ENCODE measurements around the gene PTPRG.

PTPRG gene

GRCh38 chr3:61634678-61635077 is 73.3 kb downstream of the PTPRG start:
- Histone ChIP-seq H3K27ac (ENCODE audit: low read depth, low read length) (no peak overlapping the region), H3K4me1 (ENCODE audit: control insufficient read depth, insufficient read depth, low read length) (peaks cover 8% of the 10 kb centered on the region)

DNA sequence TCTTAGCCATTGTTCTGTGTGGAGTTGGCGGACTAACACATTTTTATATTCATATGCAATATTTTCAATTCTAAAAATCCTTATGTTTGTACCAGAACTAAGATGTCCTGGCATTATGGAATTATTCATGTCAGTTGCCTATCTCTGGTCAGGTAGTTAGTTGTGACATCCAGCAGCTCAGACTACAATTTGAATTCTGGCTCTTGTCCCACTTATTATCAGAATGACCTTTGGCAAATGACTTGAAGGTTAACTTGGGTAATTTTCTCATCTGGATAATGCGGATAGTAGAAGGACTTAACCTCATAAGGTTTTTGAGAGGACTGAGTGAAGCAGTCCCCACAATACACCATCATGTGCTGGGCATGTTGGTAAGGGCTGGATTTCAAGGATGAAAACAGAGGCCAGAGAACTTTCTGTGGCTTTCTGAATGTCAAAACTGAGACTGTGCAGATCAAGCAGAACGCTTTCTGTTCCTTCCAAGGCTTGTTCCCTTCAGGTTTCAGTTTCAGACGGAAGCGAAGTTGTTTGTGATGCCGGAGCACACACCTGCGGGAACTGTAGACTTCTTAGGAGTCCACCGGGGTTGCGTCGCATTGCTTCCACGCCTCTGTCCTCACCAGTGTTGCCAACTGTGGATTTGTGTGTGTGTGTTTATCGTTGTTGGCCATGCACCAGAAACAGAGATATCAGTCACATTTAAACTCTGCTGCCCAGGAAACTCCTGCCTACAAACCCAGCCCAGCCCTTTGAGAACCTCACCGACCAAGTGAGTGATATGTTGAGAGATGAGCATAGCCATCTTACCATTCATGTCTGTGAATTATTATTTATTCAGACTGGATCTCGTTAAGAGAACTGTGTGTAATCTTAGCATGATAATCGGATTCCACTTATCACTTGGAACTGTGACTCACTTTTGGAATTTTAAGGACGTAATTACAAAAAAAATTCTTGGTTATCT is 76.0 kb downstream of the PTPRG start:
- no peak overlapping the region for H3K9ac ChIP-seq (ENCODE audit: low read length)
- H3K9me3 ChIP-seq (ENCODE audit: control insufficient read depth, insufficient read depth, low read depth, low read length): peaks cover 2% of the 10 kb centered on the region; the same call in 1 of the 2 replicates
- peaks cover 12% of the 10 kb centered on the region; the same call in 1 of the 2 replicates for H3K36me3 ChIP-seq (ENCODE audit: control insufficient read depth, insufficient read depth, low read length)
- no peak overlapping the region for H3K27ac ChIP-seq (ENCODE audit: low read depth, low read length)
- peaks cover 7% of the 10 kb centered on the region; the same call in 1 of the 2 replicates for H3K4me1 ChIP-seq (ENCODE audit: control insufficient read depth, insufficient read depth, low read length)
- no peak overlapping the region for H3K4me3 ChIP-seq (ENCODE audit: low read depth, low read length)
- no peaks in the 10 kb centered on the region for H3K27me3 ChIP-seq (ENCODE audit: control insufficient read depth, insufficient read depth, low read length)

More at GRCh38 chr3:61634678-61635077, 73.3 kb downstream of the PTPRG start:
- peaks cover 2% of the 10 kb centered on the region; the same call in 1 of the 2 replicates for H3K9me3 ChIP-seq (ENCODE audit: control insufficient read depth, insufficient read depth, low read depth, low read length)
- H3K4me3 ChIP-seq (ENCODE audit: low read depth, low read length): no peak overlapping the region
- no peaks in the 10 kb centered on the region for H3K27me3 ChIP-seq (ENCODE audit: control insufficient read depth, insufficient read depth, low read length)
- peaks cover 11% of the 10 kb centered on the region for H3K36me3 ChIP-seq (ENCODE audit: control insufficient read depth, insufficient read depth, low read length)
- no peak overlapping the region for H3K9ac ChIP-seq (ENCODE audit: low read length)

DNA sequence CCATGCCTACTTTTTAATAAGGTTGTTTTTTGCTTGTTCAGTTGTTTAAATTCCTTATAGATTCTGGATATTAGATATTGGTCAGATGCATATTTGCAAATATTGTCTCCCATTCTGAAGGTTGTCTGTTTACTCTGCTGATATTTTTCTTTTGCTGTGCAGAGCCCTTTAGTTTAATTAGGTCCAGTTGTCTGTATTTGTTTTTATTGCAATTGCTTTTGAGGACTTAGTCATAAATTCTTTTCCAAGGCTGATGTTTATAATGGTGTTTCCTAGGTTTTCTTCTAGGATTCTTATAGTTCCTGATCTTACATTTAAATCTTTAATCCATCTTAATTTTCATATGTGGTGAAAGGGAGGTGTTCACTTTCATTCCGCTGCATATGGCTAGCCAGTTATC is 77.4 kb downstream of the PTPRG start:
- no peak overlapping the region for H3K27ac ChIP-seq (ENCODE audit: low read depth, low read length)
- no peak overlapping the region for H3K9ac ChIP-seq (ENCODE audit: low read length)
- H3K9me3 ChIP-seq (ENCODE audit: control insufficient read depth, insufficient read depth, low read depth, low read length): peaks cover 3% of the 10 kb centered on the region; the same call in 1 of the 2 replicates
- no peak overlapping the region for H3K4me3 ChIP-seq (ENCODE audit: low read depth, low read length)
- H3K4me1 ChIP-seq (ENCODE audit: control insufficient read depth, insufficient read depth, low read length): peaks cover 7% of the 10 kb centered on the region; the same call in 1 of the 2 replicates
- no peaks in the 10 kb centered on the region for H3K27me3 ChIP-seq (ENCODE audit: control insufficient read depth, insufficient read depth, low read length)
- H3K36me3 ChIP-seq (ENCODE audit: control insufficient read depth, insufficient read depth, low read length): peaks cover 15% of the 10 kb centered on the region

GRCh38 chr3:61639991-61640390 is 78.6 kb downstream of the PTPRG start:
- Histone ChIP-seq H3K9me3 (ENCODE audit: control insufficient read depth, insufficient read depth, low read depth, low read length) (peaks cover 14% of the 10 kb centered on the region), H3K4me3 (ENCODE audit: low read depth, low read length) (no peak overlapping the region), H3K36me3 (ENCODE audit: control insufficient read depth, insufficient read depth, low read length) (peaks cover 19% of the 10 kb centered on the region), H3K27ac (ENCODE audit: low read depth, low read length) (no peak overlapping the region), H3K4me1 (ENCODE audit: control insufficient read depth, insufficient read depth, low read length) (peaks cover 7% of the 10 kb centered on the region; the same call in 1 of the 2 replicates), H3K27me3 (ENCODE audit: control insufficient read depth, insufficient read depth, low read length) (no peaks in the 10 kb centered on the region), H3K9ac (ENCODE audit: low read length) (no peak overlapping the region)

DNA sequence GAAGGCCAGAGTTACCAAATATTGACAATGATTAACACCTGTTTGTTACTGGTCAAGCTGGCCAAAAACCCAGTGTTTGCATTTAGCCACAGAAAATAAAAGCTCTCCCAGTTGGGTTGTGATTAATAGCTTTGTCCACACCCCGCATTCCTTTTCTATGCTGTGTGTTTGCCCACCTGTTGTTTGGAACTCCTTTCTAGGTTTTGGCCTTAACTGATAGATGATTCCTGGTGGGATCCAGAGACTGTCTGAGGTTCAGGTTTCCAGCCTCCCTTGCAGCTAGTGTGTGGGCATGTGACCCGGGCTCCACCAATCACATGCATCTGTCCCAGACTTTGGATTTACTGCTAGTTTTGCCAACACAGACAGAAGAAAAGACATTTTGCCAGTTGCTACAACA is 83.8 kb downstream of the PTPRG start:
- no peak overlapping the region for H3K9ac ChIP-seq (ENCODE audit: low read length)
- H3K27ac ChIP-seq (ENCODE audit: low read depth, low read length): no peak overlapping the region
- H3K4me3 ChIP-seq (ENCODE audit: low read depth, low read length): no peak overlapping the region
- H3K9me3 ChIP-seq (ENCODE audit: control insufficient read depth, insufficient read depth, low read depth, low read length): peaks cover 26% of the 10 kb centered on the region
- H3K36me3 ChIP-seq (ENCODE audit: control insufficient read depth, insufficient read depth, low read length): peaks cover 25% of the 10 kb centered on the region
- no peaks in the 10 kb centered on the region for H3K27me3 ChIP-seq (ENCODE audit: control insufficient read depth, insufficient read depth, low read length)
- H3K4me1 ChIP-seq (ENCODE audit: control insufficient read depth, insufficient read depth, low read length): peaks cover 8% of the 10 kb centered on the region; the same call in 1 of the 2 replicates

DNA sequence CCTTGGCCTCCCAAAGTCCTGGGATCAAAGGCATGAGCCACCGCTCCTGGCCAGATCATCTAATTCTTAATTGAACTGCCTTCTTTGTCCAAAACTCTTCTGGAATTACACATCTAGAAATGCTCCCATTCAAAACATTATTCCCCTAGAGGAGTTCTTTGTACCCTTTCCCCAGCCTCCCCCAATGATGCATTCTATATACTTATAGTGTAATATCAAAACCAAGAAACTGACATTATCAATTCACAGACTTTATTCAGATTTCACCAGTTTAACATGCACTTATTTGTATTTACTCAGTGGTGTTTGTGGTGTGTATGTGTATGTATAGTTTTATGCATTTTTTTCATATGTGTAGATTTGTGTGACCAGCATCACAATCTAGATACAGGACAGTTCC is 85.0 kb downstream of the PTPRG start:
- H3K4me1 ChIP-seq (ENCODE audit: control insufficient read depth, insufficient read depth, low read length): peaks cover 8% of the 10 kb centered on the region; the same call in 1 of the 2 replicates

DNA sequence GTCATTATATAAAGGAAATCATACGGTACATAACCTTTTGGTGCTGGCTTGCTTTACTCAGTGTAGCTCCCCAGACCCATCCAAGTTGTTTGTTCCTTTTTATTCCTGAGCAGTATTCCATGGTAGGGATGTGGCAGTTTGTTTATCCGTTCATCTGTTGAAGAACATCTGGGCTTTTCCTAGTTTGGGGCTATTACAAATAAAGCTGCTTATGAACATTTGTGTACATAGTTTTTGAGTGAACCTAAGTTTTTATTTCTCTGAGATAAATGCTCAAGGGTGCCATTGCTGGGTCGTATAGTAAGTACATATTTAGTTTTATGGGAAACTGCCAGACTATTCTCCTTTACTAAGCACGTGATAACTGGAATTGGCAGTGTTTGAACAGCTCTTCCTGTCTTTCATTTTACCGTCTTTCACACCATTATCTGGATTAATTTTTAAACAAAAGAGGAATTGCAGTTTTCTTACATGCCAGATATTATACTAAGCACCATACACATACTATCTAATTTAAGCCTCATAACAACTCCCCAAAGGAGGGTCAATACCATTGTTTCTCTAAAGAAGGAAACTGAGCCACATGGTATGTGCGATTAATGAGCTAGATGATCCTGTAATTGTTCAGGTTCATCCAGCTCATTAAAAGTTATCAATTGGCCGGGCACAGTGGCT is 85.6 kb downstream of the PTPRG start:
- no peak overlapping the region for H3K4me3 ChIP-seq (ENCODE audit: low read depth, low read length)
- H3K4me1 ChIP-seq (ENCODE audit: control insufficient read depth, insufficient read depth, low read length): peaks cover 8% of the 10 kb centered on the region; the same call in 1 of the 2 replicates
- peaks cover 26% of the 10 kb centered on the region for H3K9me3 ChIP-seq (ENCODE audit: control insufficient read depth, insufficient read depth, low read depth, low read length)
- no peak overlapping the region for H3K9ac ChIP-seq (ENCODE audit: low read length)
- no peaks in the 10 kb centered on the region for H3K27me3 ChIP-seq (ENCODE audit: control insufficient read depth, insufficient read depth, low read length)
- H3K36me3 ChIP-seq (ENCODE audit: control insufficient read depth, insufficient read depth, low read length): peaks cover 25% of the 10 kb centered on the region
- H3K27ac ChIP-seq (ENCODE audit: low read depth, low read length): no peak overlapping the region

More for the DNA sequence above, 85.0 kb downstream of the PTPRG start:
- Histone ChIP-seq H3K9me3 (ENCODE audit: control insufficient read depth, insufficient read depth, low read depth, low read length) (peaks cover 26% of the 10 kb centered on the region), H3K9ac (ENCODE audit: low read length) (no peak overlapping the region), H3K27me3 (ENCODE audit: control insufficient read depth, insufficient read depth, low read length) (no peaks in the 10 kb centered on the region), H3K27ac (ENCODE audit: low read depth, low read length) (no peak overlapping the region), H3K4me3 (ENCODE audit: low read depth, low read length) (no peak overlapping the region), H3K36me3 (ENCODE audit: control insufficient read depth, insufficient read depth, low read length) (peaks cover 25% of the 10 kb centered on the region)

GRCh38 chr3:61648481-61648880 is 87.1 kb downstream of the PTPRG start:
- Histone ChIP-seq H3K4me3 (ENCODE audit: low read depth, low read length) (no peak overlapping the region), H3K4me1 (ENCODE audit: control insufficient read depth, insufficient read depth, low read length) (peaks cover 8% of the 10 kb centered on the region; the same call in 1 of the 2 replicates), H3K27ac (ENCODE audit: low read depth, low read length) (no peak overlapping the region), H3K27me3 (ENCODE audit: control insufficient read depth, insufficient read depth, low read length) (no peaks in the 10 kb centered on the region), H3K9me3 (ENCODE audit: control insufficient read depth, insufficient read depth, low read depth, low read length) (peaks cover 22% of the 10 kb centered on the region), H3K36me3 (ENCODE audit: control insufficient read depth, insufficient read depth, low read length) (peaks cover 16% of the 10 kb centered on the region), H3K9ac (ENCODE audit: low read length) (no peak overlapping the region)

GRCh38 chr3:61649381-61650170 is 88.2 kb downstream of the PTPRG start:
- Histone ChIP-seq H3K9me3 (ENCODE audit: control insufficient read depth, insufficient read depth, low read depth, low read length) (peaks cover 16% of the 10 kb centered on the region), H3K27me3 (ENCODE audit: control insufficient read depth, insufficient read depth, low read length) (no peaks in the 10 kb centered on the region), H3K4me3 (ENCODE audit: low read depth, low read length) (no peak overlapping the region), H3K27ac (ENCODE audit: low read depth, low read length) (no peak overlapping the region), H3K9ac (ENCODE audit: low read length) (no peak overlapping the region), H3K36me3 (ENCODE audit: control insufficient read depth, insufficient read depth, low read length) (peaks cover 10% of the 10 kb centered on the region; the same call in 1 of the 2 replicates), H3K4me1 (ENCODE audit: control insufficient read depth, insufficient read depth, low read length) (peaks cover 8% of the 10 kb centered on the region; the same call in 1 of the 2 replicates)

DNA sequence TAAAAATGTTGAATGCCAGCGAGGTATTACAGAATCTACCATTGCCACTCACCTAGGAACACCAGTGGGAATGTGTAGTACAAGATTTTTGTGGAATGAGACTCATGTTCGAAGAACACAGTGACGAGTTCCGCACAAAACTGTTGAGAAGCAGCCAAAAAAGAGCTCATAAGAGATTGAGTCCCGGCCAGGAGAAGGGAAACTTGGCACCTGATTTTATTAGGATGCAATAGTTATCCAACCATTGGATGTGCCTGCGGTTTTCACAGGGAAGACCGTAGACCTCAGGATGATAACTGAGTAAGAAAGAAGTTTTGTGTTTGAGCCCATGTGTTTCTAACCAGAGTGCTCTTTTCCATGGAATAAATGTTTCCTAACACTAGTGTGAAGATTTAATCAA is 88.9 kb downstream of the PTPRG start:
- H3K27me3 ChIP-seq (ENCODE audit: control insufficient read depth, insufficient read depth, low read length): no peaks in the 10 kb centered on the region
- H3K27ac ChIP-seq (ENCODE audit: low read depth, low read length): no peak overlapping the region
- H3K9me3 ChIP-seq (ENCODE audit: control insufficient read depth, insufficient read depth, low read depth, low read length): peaks cover 9% of the 10 kb centered on the region
- peaks cover 8% of the 10 kb centered on the region; the same call in 1 of the 2 replicates for H3K4me1 ChIP-seq (ENCODE audit: control insufficient read depth, insufficient read depth, low read length)
- peaks cover 6% of the 10 kb centered on the region; the same call in 1 of the 2 replicates for H3K36me3 ChIP-seq (ENCODE audit: control insufficient read depth, insufficient read depth, low read length)
- no peak overlapping the region for H3K4me3 ChIP-seq (ENCODE audit: low read depth, low read length)
- no peak overlapping the region for H3K9ac ChIP-seq (ENCODE audit: low read length)

Measured in HUES6 (cell line).